Measurements from ENCODE around the gene AQP9. TPM values are rescaled to one million over a fixed set of nuclear protein-coding genes. Genes with fewer than 3 reads are reported as not detected.

Gene AQP9
- total and polyA plus RNA-seq, 12 donors: 0.22 to 2.8 (median 0.84) TPM; not detected in 1

DNA sequence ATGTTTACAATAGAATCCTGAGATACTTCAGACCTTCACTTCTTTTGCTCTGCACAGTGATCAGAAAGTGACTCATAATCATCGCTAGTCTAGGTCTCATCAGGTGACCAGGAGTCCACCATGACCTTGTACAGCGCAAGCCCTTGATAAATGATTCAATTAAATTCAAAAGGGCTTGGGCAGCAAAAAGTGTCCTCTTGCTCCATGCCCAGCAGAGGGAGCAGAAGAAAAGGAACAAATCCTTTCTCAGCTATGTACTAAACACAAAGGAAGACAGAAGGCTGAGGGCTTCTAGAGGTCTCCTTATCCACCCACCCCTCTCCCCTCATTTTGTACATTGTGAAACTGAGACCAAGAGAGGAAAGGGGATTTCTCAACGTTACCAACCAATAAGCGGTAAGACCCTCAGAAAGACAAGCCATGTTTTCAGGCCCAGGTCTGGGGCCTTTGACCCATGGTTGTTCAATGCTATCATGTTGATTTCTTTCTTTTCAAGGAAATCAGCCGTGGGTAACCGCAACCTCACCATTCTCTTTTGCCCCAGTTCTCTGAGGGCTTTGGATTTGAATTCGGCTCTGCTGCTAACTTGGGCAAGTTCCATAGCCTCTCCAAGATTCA, 74.8 kb downstream of the AQP9 start:
- H3K9me3 ChIP-seq (replicated peaks in 1 of 3): no peaks in the 10 kb centered on the region
- DNase-seq: peak; percentile 45 to 81 (median 77)
- H3K27me3 ChIP-seq: no peaks in the 10 kb centered on the region
- peak in 1 of 2 donors; percentile 21 for TF ChIP-seq POLR2A (IDR thresholded peaks at IDR 0.05)
- TF ChIP-seq, protein P1, sequence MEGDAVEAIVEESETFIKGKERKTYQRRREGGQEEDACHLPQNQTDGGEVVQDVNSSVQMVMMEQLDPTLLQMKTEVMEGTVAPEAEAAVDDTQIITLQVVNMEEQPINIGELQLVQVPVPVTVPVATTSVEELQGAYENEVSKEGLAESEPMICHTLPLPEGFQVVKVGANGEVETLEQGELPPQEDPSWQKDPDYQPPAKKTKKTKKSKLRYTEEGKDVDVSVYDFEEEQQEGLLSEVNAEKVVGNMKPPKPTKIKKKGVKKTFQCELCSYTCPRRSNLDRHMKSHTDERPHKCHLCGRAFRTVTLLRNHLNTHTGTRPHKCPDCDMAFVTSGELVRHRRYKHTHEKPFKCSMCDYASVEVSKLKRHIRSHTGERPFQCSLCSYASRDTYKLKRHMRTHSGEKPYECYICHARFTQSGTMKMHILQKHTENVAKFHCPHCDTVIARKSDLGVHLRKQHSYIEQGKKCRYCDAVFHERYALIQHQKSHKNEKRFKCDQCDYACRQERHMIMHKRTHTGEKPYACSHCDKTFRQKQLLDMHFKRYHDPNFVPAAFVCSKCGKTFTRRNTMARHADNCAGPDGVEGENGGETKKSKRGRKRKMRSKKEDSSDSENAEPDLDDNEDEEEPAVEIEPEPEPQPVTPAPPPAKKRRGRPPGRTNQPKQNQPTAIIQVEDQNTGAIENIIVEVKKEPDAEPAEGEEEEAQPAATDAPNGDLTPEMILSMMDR (IDR thresholded peaks at IDR 0.05): peak; percentile 40 to 70 (median 66)
- peaks cover 5 to 18% of the 10 kb centered on the region in 2 donors for H3K4me1 ChIP-seq (replicated peaks in 1 of 2)
- no peaks in the 10 kb centered on the region for H3K36me3 ChIP-seq (replicated peaks in 1 of 2)
- WGBS, 4 donors: 63 to 70% (median 69%) methylated on average over 7 of the region's 7 CpGs
- intact Hi-C loops (cut with DNase I): no loop called here
- no peak overlapping the region for H3K4me3 ChIP-seq
- peak overlapping the region in 1 of 5 donors; percentile 51 for H3K27ac ChIP-seq

DNA sequence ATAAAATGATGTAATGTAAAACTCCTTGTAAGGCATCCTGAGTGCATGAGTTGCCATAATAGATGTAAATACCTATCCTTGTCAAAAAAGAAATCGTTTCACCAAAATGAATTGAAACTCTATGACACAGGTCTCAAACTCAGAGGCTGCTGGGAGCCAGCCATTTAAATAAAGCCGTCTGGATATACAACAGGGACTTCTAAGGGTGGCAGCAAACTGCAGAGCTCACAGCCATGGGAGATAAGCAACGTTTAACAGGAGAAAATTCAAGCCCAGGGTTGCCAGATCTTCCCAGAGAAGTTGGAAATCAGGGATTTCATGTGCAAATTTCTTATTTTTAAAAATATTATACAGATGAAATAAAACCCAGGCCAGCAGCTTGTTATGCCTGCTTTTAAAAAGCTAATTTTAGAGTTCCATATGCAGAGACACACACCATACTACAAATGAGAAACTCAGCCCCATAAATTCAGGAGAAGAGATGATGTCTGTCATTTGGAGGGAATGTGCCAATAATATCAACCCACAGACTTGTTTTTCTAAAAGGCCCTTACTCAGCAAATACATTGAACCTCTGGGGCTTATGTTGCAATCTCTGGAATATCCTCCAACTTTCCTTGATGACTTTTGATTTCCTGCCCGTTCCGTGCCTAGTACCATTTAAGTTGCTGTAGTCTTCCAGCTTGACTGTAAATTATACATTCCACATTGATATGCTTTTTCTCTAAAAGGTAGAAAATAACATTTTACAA, 75.6 kb downstream of the AQP9 start:
- Histone ChIP-seq H3K4me3 (no peak overlapping the region), H3K36me3 (replicated peaks in 1 of 2) (no peaks in the 10 kb centered on the region), H3K9me3 (replicated peaks in 1 of 3) (no peaks in the 10 kb centered on the region), H3K27ac (no peak overlapping the region), H3K27me3 (no peaks in the 10 kb centered on the region), H3K4me1 (replicated peaks in 1 of 2) (peaks cover 5 to 18% of the 10 kb centered on the region in 2 donors)
- intact Hi-C loops (cut with DNase I): no loop called here
- DNase-seq: no peak
- TF ChIP-seq, protein P1 (IDR thresholded peaks at IDR 0.05): no peak
- TF ChIP-seq POLR2A (IDR thresholded peaks at IDR 0.05): no peak
- WGBS, 4 donors: 62 to 69% (median 66%) methylated on average over 5 of the region's 5 CpGs

DNA sequence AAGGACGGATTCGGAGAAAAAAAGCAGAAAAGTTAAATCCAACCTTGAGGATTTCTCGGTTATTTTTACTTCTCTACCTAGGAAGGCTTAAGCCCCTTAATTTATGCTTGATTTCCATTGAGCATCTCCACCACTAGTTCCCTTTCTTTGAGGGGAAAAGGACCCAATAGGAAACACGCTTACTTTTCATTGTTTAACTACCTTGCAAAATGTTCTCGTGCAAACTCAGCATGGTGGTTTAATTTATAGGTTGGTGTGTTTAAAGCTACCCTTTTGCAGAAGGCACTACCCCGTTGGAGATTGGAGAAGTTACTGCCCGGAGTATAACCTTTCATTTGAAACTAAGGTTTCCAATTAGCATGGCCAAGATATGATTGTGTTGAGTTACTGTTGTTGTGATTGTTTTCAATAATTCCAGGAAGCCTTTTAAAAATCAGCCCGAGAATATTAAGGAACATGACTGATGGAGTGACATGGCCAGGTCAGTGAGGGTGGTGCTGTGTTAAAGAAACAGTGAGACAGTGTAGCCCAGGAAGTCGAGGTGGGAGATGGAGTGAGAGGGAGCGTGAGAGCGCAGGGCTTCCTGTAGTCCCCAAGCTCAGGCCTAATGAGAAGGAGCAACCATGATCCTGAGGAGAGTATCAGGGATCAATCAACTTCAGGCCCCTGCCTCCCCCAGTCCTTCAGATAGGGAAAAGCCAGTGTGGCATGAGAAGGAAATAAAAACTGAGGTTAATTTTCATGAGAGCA, 76.6 kb downstream of the AQP9 start:
- intact Hi-C loops (cut with DNase I): no loop called here
- peaks cover 5 to 11% of the 10 kb centered on the region in 2 donors for H3K4me1 ChIP-seq (replicated peaks in 1 of 2)
- no peaks in the 10 kb centered on the region for H3K27me3 ChIP-seq
- no peak for DNase-seq
- H3K4me3 ChIP-seq: no peak overlapping the region
- no peaks in the 10 kb centered on the region for H3K9me3 ChIP-seq (replicated peaks in 1 of 3)
- H3K36me3 ChIP-seq (replicated peaks in 1 of 2): no peaks in the 10 kb centered on the region
- H3K27ac ChIP-seq: no peak overlapping the region
- 77 to 82% (median 80%) methylated on average over 11 of the region's 11 CpGs for WGBS, 4 donors
- TF ChIP-seq POLR2A (IDR thresholded peaks at IDR 0.05): no peak
- TF ChIP-seq, protein P1 (IDR thresholded peaks at IDR 0.05): no peak

DNA sequence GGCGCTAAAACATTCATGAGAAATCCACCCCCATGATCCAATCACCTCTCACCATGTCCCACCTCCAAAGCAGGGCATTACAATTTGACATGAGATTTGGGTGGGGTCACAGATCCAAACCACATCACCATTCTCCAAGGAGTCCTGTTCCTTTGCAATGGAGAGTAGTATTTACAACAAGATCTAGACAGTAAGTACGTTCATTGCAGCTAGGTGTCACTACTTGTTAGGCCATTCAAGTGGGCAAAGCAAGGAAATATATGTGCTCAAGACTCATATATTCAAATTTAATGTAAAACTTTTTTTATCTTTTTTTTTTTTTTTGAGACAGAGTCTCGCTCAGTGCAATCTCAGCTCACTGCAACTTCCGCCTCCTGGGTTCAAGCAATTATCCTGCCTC, 79.3 kb downstream of the AQP9 start:
- no peaks in the 10 kb centered on the region for H3K9me3 ChIP-seq (replicated peaks in 1 of 3)
- no peak for DNase-seq
- no peak overlapping the region for H3K27ac ChIP-seq
- no peaks in the 10 kb centered on the region for H3K27me3 ChIP-seq
- intact Hi-C loops (cut with DNase I): no loop called here
- H3K4me3 ChIP-seq: no peak overlapping the region
- WGBS, 4 donors: 92 to 96% (median 96%) methylated on average over 4 of the region's 4 CpGs
- no peaks in the 10 kb centered on the region for H3K36me3 ChIP-seq (replicated peaks in 1 of 2)
- peaks cover 5 to 8% of the 10 kb centered on the region in 2 donors for H3K4me1 ChIP-seq (replicated peaks in 1 of 2)
- TF ChIP-seq POLR2A (IDR thresholded peaks at IDR 0.05): no peak
- TF ChIP-seq, protein P1 (IDR thresholded peaks at IDR 0.05): no peak
